ENCODE results near the gene ALOX5AP. TPM values are rescaled to one million over a fixed set of nuclear protein-coding genes. Genes with fewer than 3 reads are reported as not detected.

ALOX5AP gene
- 0.37 and 1.1 TPM in 2 replicates for total RNA-seq (2022)
- percentile 15 among the genes with signal in this experiment for Bru-seq, nascent RNA
- BruChase-seq, experiment 1, labeled RNA remaining after a 2-hour chase, result percentile 11 among the genes with signal in this experiment
- percentile 12 among the genes with signal in this experiment for BruChase-seq, experiment 2, labeled RNA remaining after a 6-hour chase
- long read RNA-seq, partial matches to known transcripts, result 1 of 4 reads
- long read RNA-seq, other reads (novel, unspliced or antisense), result 3 of 4 reads

DNA sequence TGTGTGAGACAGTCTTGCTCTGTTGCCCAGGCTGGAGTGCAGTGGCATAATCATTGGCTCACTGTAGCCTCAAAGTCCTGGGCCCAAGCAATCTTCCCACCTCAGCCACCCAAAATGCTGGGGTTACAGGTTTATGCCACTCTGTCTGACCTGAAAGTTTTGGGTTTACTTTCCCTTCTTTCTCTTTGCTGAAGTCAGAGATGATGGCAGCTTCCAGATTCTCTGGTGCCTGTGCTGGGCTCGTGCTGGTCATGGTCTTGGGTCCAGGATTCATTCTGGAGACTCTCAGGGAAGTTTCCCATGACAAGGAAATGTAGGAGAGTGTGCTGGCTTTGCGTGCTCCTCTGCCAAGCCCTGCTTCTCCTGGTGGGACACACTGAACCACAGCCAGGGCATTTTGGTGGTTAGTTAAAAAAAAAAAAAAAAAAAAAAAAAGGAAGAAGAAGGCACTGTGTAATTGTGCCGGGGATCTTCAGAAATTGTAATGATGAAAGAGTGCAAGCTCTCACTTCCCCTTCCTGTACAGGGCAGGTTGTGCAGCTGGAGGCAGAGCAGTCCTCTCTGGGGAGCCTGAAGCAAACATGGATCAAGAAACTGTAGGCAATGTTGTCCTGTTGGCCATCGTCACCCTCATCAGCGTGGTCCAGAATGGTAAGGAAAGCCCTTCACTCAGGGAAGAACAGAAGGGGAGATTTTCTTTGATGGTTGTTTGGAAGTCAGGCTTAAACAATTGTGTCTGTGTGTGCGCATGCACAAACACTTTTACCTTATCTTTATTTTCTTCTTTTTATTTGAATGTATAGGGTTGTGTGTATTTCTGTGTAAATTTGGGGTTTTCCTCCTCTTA, at the start of gene ALOX5AP:
Gene ALOX5AP (plus strand): TSS at position 519 of the 847 bp plus-strand sequence. CDS start 63 bp downstream, at position 582.
- H3K27me3 Mint-ChIP-seq (ENCODE audit: insufficient read depth, unreplicated experiment), result no peaks in the 10 kb centered on the region
- H3K4me3 Mint-ChIP-seq (ENCODE audit: unreplicated experiment), result no peak within 1 kb of the TSS
- H3K9me3 Mint-ChIP-seq (ENCODE audit: unreplicated experiment), result no peaks in the 10 kb centered on the region
- Histone ChIP-seq H3K9me3 (no peaks in the 10 kb centered on the region), H3K4me3 (ENCODE audit: low read depth, low read length) (no peak within 1 kb of the TSS), H3K27me3 (replicated peaks; ENCODE audit: control insufficient read depth, insufficient read depth, low read length) (no peaks in the 10 kb centered on the region), H3K36me3 (ENCODE audit: control insufficient read depth, insufficient read depth, low read length) (no peaks in the 10 kb centered on the region), H3K4me1 (peaks cover 15% of the 10 kb centered on the region)
- H3K27ac Mint-ChIP-seq (ENCODE audit: unreplicated experiment), result no peak within 1 kb of the TSS
- CTCF ChIA-PET, result no interaction called here
- peaks cover 7% of the 10 kb centered on the region for H3K4me1 Mint-ChIP-seq (ENCODE audit: low read depth, unreplicated experiment)
- no peak for DNase-seq
- TF ChIP-seq, protein P1, sequence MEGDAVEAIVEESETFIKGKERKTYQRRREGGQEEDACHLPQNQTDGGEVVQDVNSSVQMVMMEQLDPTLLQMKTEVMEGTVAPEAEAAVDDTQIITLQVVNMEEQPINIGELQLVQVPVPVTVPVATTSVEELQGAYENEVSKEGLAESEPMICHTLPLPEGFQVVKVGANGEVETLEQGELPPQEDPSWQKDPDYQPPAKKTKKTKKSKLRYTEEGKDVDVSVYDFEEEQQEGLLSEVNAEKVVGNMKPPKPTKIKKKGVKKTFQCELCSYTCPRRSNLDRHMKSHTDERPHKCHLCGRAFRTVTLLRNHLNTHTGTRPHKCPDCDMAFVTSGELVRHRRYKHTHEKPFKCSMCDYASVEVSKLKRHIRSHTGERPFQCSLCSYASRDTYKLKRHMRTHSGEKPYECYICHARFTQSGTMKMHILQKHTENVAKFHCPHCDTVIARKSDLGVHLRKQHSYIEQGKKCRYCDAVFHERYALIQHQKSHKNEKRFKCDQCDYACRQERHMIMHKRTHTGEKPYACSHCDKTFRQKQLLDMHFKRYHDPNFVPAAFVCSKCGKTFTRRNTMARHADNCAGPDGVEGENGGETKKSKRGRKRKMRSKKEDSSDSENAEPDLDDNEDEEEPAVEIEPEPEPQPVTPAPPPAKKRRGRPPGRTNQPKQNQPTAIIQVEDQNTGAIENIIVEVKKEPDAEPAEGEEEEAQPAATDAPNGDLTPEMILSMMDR (IDR thresholded peaks at IDR 0.05; ENCODE audit: insufficient read depth in 1 of 2, low read depth in 1 of 2, low read length in 1 of 2, severe bottlenecking in 1 of 2, unreplicated experiment in 1 of 2), result no peak
- intact Hi-C loops (cut with micrococcal nuclease; ENCODE audit: unreplicated experiment), result no loop called here
- no peaks in the 10 kb centered on the region for H3K36me3 Mint-ChIP-seq (ENCODE audit: insufficient read depth, unreplicated experiment)
- POLR2A ChIA-PET, result no interaction called here
- BruUV-seq (replicated peaks), result no TSS peak

DNA sequence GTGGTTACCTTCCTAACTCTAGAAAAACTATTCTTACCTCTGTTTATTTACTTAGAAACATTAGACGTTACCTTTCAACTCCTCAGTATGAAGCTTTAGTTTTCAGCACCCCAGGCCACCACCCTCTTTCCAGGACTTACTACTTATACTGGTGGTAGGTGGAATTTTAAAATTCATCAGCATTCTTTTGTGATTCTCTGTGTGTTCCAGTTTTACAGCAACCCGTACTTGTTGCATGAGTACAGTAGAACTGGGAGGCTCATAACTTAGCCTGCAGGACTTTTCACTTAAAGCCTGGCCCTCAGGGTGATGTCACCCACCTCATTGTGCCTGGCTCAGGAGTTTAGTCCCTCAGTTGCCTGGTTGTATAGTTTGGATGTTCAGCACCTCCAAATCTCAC, 49.4 kb upstream of the ALOX5AP start:
- H3K36me3 ChIP-seq (ENCODE audit: control insufficient read depth, insufficient read depth, low read length), result no peaks in the 10 kb centered on the region
- POLR2A ChIA-PET, result no interaction called here
- no peak overlapping the region for H3K4me3 ChIP-seq (ENCODE audit: low read depth, low read length)
- CTCF ChIA-PET, result no interaction called here
- H3K27ac Mint-ChIP-seq (ENCODE audit: unreplicated experiment), result no peak overlapping the region
- H3K4me1 Mint-ChIP-seq (ENCODE audit: low read depth, unreplicated experiment), result no peaks in the 10 kb centered on the region
- 0 out of 2 replicates have a peak, but pooled peaks cover 3% of the 10 kb centered on the region for H3K9me3 ChIP-seq
- H3K36me3 Mint-ChIP-seq (ENCODE audit: insufficient read depth, unreplicated experiment), result no peaks in the 10 kb centered on the region
- H3K9me3 Mint-ChIP-seq (ENCODE audit: unreplicated experiment), result no peaks in the 10 kb centered on the region
- H3K27me3 Mint-ChIP-seq (ENCODE audit: insufficient read depth, unreplicated experiment), result no peaks in the 10 kb centered on the region
- no TSS peak for BruUV-seq (replicated peaks)
- no peaks in the 10 kb centered on the region for H3K4me1 ChIP-seq
- TF ChIP-seq, protein P1 (IDR thresholded peaks at IDR 0.05; ENCODE audit: insufficient read depth in 1 of 2, low read depth in 1 of 2, low read length in 1 of 2, severe bottlenecking in 1 of 2, unreplicated experiment in 1 of 2), result no peak
- DNase-seq, result no peak
- intact Hi-C loops (cut with micrococcal nuclease; ENCODE audit: unreplicated experiment), result no loop called here
- no peak overlapping the region for H3K4me3 Mint-ChIP-seq (ENCODE audit: unreplicated experiment)
- no peaks in the 10 kb centered on the region for H3K27me3 ChIP-seq (replicated peaks; ENCODE audit: control insufficient read depth, insufficient read depth, low read length)

DNA sequence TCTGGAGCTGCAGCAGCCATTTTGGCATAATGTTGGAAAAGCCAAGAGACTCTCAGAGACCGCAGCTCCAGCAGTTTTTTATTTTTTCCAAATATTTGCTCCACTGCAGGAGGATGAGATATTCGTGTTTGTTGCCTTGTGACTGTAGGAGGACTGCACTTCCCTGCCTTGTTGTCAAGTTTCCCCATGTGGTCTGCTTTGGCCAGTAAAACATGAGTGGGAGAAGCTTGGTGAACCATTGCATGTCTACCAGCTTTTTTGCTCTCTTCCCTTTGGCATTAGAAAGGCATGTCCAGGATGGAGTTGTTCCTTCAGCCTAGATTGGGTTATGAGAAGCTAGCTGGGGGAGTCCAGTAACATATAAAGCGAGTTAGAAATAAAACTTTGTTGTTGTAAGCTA, 47.7 kb upstream of the ALOX5AP start:
- TF ChIP-seq, protein P1 (IDR thresholded peaks at IDR 0.05; ENCODE audit: insufficient read depth in 1 of 2, low read depth in 1 of 2, low read length in 1 of 2, severe bottlenecking in 1 of 2, unreplicated experiment in 1 of 2), result no peak
- H3K4me3 Mint-ChIP-seq (ENCODE audit: unreplicated experiment), result no peak overlapping the region
- POLR2A ChIA-PET, result no interaction called here
- 0 out of 2 replicates have a peak, but pooled peaks cover 3% of the 10 kb centered on the region for H3K9me3 ChIP-seq
- H3K4me3 ChIP-seq (ENCODE audit: low read depth, low read length), result no peak overlapping the region
- no peaks in the 10 kb centered on the region for H3K36me3 ChIP-seq (ENCODE audit: control insufficient read depth, insufficient read depth, low read length)
- H3K4me1 ChIP-seq, result no peaks in the 10 kb centered on the region
- H3K9me3 Mint-ChIP-seq (ENCODE audit: unreplicated experiment), result no peaks in the 10 kb centered on the region
- no peaks in the 10 kb centered on the region for H3K27me3 ChIP-seq (replicated peaks; ENCODE audit: control insufficient read depth, insufficient read depth, low read length)
- no peak overlapping the region for H3K27ac Mint-ChIP-seq (ENCODE audit: unreplicated experiment)
- no peaks in the 10 kb centered on the region for H3K36me3 Mint-ChIP-seq (ENCODE audit: insufficient read depth, unreplicated experiment)
- intact Hi-C loops (cut with micrococcal nuclease; ENCODE audit: unreplicated experiment), result no loop called here
- DNase-seq, result no peak
- BruUV-seq (replicated peaks), result no TSS peak
- H3K4me1 Mint-ChIP-seq (ENCODE audit: low read depth, unreplicated experiment), result no peaks in the 10 kb centered on the region
- CTCF ChIA-PET, result no interaction called here
- no peaks in the 10 kb centered on the region for H3K27me3 Mint-ChIP-seq (ENCODE audit: insufficient read depth, unreplicated experiment)
